Mammary epithelial cell (primary cell): ENCODE measurements around the gene SMIM15.

ENCODE experiments used
- CTCF ChIP-seq, 2 donors: IDR thresholded peaks in 1 of 2; conservative IDR thresholded peaks in 1 of 2; 2 replicates each; pipeline ENCODE4 v1.5.1; 2011 to 2012; ENCODE audit warnings: inconsistent platforms in 2 of 2, low read length in 2 of 2, mild to moderate bottlenecking in 2 of 2, control low read depth in 1 of 2, low read depth in 1 of 2; ENCODE audit not compliant: insufficient read depth in 1 of 2; ENCODE audit errors: extremely low read depth in 1 of 2
- EZH2 ChIP-seq: IDR thresholded peaks from 2 replicates; pipeline ENCODE4 v1.6.1; 2012; ENCODE audit warnings: low read length, inconsistent platforms, borderline replicate concordance

DNA sequence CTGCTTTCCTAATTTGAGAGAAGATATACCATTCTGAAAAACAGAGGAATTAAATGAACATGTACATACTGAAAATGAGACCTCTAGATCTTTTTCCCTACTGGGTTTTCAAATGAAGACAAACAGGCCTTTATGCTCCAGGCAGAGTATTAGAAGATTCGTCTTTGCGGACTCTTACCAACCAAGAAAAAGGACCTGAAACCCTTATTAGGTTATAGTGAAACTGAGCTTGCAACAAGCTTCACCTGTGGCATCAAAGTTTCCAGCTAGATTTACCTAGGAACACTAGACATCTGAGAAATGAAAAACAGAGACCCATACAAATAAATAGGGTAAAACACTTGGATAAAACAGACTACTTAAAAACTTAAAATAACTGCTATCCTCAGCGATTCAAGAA, 46.3 kb downstream of the SMIM15 start:
- TF ChIP-seq CTCF (conservative IDR thresholded peaks at IDR 0.05 in 1 of 2, IDR thresholded peaks at IDR 0.05 in 1 of 2; ENCODE audit: extremely low read depth in 1 of 2, insufficient read depth in 1 of 2, low read depth in 1 of 2, low read length in 2 of 2), result no peak
- TF ChIP-seq EZH2, result no peak
